Measurements from ENCODE around the gene TBPL2.

The TBPL2 gene

DNA sequence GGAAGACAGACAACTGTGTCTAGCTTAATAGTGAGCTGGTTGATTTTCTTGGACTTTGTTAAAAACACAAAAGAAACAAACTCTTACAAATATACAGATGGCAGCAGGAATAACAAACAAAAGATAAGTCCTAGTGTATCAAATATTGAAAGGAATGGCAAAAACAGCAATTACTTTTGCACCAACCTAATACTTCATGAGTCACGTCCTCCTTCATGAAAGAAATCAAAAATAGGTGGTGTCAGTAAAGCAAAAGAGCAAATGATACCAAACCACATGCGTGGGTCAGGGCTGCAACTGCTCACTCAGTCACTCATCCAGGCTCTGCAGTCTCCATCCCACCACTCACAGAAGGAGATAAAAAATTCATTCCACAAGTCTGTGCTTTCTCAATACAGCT lies 40.6 kb downstream of the TBPL2 start:
- peak; percentile 31 for DNase-seq

GRCh38 chr14:55399183-55399582 lies 41.2 kb downstream of the TBPL2 start:
- DNase-seq: no peak

GRCh38 chr14:55398679-55399078 lies 41.7 kb downstream of the TBPL2 start:
- peak; percentile 98 for DNase-seq

DNA sequence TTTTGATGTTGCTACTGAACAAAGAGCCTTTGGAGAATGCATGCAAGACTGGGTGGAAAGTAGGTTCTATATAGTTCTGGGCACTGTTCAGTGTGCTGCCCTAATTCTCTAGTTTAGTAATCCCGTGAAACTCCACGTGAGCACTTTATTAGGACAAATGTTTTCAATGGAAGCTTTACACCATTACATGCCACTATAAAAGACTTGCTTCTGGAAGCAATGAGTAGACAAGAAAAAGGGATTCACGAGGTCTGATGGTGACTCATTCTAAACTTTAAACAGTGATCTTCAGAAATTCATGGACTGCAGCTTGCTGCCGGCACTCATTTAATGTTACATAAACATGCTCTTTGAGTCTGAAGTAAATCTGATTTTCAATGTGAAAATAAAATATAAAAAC lies 51.1 kb downstream of the TBPL2 start:
- DNase-seq: peak; percentile 81

GRCh38 chr14:55388160-55388559 lies 52.3 kb downstream of the TBPL2 start:
- DNase-seq: peak; percentile 51

GRCh38 chr14:55387121-55387520 lies 53.3 kb downstream of the TBPL2 start:
- DNase-seq: no peak

DNA sequence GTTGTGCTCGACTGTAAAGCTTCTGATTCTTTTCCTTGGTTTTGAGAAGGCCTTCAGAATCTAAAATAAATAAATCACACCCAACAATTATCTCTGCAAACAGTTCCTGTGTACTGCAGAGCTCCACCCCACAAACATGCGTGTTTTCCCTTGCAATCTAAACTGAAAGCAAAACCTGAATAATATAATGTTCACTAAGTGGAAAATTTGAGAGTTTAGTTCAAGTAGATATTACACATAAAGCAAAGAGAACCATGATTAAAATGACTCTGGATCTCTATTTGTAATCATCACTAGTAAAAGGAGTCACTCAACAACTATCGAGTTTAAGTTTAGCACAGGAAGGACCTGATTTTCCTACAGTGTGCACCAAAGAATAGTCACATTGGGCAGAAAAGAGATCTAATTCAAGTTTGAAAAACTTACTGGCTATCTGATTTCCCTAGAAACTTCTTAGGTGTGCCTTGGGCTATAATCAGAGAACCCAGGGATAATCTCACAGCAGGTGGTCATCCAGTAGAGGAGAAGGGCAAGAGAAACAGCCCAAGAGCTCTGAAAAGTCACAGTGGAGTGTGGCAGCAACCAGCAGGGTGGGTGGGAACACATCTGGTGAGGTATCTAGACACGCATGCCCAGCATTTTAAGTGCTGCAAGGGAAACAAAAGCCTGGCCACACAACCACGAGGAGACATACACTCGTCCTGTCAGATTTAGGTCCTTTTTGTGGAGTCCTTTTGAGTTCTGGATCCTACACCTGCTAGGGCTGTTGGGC lies 54.2 kb downstream of the TBPL2 start:
- no peak for DNase-seq

DNA sequence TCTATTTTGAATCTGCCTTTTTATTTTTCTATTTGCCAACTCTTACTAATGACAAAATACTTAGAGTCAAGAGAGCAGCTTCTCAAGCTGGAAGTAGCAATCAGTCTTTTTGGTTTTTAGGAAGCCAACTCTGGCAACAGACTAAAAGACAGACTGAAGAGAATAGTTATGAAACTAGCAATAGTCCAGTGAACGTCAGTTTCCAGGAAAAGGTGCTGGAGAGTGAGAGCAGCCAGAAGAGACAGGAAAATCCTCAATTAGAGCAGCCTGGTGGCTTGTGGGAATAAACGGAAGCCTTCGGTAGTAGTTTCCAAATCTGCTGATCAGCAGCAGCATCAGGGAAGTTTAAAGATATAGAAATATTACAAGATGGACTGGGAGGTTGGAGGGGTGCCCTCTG lies 55.9 kb downstream of the TBPL2 start:
- no peak for DNase-seq

- no peak for DNase-seq
These were observed 56.8 kb downstream of the TBPL2 start for GRCh38 chr14:55383541-55384140.

GRCh38 chr14:55383056-55383466 lies 57.4 kb downstream of the TBPL2 start:
- DNase-seq: peak; percentile 23

DNA sequence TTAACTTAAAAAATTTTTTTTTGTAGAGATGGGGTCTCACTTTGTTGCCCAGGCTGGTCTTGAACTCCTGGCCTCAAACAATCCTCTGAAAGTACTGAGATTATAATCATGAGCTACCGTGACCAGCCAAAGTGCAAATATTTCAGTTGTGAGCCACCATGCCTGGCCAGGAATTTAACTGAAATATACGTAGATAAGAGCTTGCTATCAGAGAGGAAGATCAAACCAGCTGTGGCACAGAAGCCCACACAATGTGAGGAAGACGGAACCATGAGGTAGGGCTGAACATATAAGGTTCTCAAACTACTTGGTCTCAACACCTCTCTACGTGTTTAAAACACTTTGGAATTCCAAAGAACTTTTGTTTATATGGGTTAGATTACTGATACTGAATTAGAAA lies 57.9 kb downstream of the TBPL2 start:
- no peak for DNase-seq

DNA sequence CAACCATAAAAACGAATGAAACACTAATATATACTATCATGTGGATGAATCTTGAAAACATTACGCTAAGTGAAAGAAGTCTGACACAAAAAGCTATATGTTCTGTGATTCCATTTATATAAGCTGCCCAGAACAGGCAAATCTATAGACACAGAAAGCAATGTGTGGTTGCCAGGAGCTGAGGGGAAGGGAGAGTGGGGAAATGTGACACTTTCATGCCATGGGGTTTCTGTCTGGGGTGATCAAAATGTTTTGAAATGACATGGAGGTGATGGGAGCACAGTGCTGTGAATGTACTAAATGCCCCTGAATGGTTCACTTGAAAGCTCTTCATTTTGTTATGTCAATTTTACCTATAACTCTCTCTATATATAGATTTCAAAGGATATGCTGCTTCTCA lies 58.9 kb downstream of the TBPL2 start:
- no peak for DNase-seq

DNA sequence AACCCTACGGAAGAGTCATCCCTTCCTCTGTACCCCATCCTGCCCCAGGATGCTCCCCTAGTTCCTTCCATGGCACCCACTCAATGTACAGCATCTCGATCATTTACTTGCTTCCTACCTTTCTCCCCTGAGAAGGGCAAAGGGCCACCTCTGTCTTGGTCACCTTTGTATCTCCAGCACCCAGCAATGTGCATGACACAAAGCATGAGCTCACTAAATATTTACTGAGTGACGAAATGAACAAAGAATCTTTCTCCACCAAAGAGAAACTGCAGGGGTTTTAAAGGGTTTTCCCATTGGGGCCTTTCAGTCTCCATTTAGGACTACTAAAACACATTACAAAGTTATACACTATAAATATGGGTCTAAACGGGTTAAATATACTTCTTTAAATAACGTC lies 59.4 kb downstream of the TBPL2 start:
- DNase-seq: no peak

- no peak for DNase-seq
These were observed 63.2 kb downstream of the TBPL2 start for GRCh38 chr14:55377236-55377635.

DNA sequence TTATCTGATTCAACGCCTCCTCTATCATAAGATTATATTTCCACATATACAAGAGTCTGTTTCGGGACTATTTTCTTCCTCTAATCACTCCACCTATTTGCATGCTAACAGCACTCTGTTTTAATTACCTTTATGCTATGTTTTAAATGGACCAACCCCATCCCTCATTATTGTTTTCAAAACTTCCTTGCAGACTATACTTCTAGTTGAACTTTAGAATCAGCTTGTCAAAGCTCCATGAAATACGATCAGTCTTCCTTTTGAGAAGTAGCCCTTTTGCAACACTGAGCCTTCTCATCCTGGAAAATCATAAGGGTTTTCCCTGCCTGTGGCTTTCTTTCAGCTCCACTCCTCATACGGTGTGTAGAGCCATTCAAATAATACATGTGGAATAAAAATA lies 65.6 kb downstream of the TBPL2 start:
- DNase-seq: no peak

DNA sequence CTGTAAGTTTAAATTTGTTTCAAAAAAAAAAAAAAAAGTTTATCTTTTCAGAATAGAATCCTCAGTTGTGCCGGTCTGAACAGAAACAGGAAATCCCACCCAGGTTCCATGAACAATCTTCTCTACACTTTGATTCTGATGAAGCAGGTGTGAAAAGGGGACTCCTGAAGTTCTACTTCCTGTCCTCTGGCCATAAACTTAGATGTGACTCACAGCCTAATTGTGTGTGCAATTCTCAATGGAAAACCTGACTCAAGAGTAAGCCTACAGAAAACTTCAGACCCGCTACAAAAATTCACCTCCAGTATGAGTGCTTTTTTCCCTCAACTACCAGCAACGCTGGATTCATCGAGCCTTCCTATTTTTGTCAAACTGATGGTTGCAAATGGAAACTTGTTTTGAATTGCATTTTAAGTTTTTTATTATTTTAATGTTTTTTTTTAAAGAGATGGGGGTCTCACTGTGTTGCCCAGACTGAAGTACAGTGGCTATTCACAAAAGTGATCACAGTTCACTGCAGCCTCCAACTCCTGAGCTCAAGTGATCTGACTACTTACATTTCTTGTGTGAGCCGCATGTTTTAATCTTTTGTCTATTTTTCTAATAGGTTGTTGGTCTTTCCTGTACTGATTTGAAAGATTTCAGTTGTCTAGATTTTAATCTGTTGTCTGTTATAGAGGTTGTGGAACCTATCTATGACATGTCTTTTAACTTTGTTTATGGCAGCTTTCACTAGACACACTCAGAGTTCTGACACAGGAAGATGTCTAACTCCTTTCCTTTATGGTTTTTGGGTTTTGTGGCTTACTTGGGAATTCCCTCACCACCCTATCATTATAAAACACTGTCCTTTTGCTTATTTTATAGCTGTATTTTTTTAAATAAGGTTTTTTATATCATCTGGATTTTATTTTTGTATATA lies 66.4 kb downstream of the TBPL2 start:
- peak; percentile 70 for DNase-seq

GRCh38 chr14:55372825-55373224 lies 67.6 kb downstream of the TBPL2 start:
- DNase-seq: no peak

DNA sequence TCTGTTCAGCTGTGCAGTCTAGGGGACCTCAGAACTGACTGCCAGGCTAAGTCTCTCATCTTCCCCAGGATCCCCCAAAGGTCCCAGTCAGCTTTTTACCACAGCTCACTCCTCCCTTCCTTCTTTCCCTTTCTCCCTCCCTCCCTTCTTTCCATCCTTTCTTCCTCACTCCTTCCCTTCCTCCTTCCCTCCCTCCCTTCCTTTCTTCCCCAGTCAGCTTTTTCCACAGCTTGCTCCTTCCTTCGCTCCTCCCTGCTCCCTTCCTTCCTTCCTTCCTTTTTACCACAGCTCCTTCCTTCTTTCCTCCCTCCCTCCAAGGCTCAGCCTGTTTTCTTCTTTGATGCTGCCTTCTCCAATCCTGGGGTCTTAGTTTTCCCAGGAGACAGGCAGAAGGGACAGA lies 68.0 kb downstream of the TBPL2 start:
- DNase-seq: no peak

- no peak for DNase-seq
These were observed 69.4 kb downstream of the TBPL2 start for GRCh38 chr14:55370883-55371455.

DNA sequence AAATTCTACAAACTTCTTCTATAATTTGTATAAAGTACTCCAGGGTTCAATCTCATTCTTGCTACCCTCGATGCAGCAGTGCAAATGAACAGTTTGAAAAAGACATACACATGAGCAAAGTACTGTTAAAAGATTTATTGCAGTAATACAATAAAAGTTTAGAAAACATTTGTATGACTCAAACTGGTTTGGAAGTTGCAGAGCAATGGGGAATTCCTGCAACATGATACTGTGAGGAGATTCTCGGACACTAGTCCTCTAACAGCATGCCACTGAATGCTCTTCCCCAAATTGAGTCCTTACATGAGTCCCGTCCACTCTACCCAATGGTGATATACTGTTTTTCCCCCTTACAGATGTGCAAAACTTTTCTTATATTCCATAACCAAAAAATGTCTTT lies 74.1 kb downstream of the TBPL2 start:
- peak; percentile 67 for DNase-seq

Data from HCEC 1CT (cell line).